NCI-H524 (cell line): ENCODE results near the gene MAN1A2.

Experiments used
- DNase-seq, 2 experiments: peaks; one replicate each; lab custom pipeline; 2025; lab: John Stamatoyannopoulos, UW

Gene MAN1A2

DNA sequence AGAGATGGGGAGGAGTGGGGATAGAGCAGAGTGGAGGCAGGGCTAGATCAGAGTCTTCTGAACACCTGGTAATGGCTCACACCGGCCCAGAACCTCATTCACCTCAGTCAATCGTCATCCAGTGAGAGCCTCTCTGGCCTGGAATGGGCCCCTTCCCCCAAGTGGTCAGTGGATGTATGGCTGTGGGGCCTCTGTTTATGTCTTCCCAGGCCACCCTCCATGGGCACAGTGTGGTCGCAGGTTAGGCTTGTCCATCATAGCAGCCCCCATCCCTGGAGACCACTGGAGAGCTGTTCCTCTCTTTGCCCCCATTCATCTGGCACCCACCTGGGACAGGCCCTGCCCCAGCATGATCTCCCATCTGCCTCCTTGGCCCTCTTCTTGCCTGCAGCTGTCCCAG, 209.0 kb downstream of the MAN1A2 start:
- DNase-seq = no peak

DNA sequence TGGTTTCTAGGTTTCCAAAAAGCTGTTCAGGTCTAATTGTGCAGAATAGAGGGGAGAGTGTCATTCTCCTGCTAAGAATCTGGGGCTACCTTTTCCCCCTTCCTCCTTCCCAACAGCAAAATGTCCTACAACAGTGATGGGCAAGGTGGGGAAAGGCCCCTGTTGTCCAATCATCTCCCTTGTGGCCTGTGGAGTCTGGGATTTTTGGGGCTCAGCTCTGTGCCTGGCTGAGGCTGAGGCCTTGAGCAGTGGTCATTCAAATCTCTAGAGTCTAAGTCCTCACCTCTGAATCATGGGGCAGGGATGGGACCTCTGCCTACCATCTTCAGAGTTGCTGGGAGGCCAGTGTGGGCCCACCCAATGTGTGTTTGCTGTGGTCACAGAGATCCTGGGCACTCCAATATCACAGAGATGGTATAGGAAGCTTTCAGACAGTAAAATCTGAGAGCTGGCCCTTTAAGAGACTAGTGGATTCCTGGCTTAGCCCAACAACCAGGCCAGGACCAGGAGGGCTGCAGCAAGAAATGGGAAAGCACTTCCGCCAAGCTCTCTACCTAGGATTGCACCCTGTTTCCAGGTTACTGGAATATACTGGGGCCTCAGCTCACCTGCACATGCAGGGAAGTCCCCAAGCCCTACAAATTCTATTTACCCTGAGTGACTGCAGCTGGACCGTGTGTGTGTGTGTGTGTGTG, 210.1 kb downstream of the MAN1A2 start:
- no peak for DNase-seq

DNA sequence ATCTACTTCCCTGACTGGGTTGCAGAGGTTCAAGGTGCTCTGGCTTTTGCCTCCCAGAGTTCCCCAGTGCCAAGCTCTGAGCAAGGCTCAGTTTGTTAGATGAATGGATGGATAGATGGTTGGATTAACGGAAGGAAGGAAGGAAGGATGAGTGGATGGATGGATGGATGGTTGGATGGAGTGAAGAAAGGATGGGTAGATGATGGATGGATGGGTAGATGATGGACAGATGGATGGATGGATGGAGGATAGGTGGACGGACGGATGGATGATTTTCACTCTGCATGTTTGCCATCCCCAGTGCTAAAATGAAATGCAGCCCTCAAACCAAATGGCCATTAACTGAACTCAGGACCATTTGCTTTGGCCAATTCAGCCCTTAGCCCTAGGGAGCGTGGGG, 211.2 kb downstream of the MAN1A2 start:
- no peak for DNase-seq
